ENCODE results near the gene IFI35.
"Not testable (repeated sequence)": the region's sequence is repeated elsewhere in the genome, so short reads cannot be mapped to it uniquely, and the experiment has no call there.

Gene IFI35

DNA sequence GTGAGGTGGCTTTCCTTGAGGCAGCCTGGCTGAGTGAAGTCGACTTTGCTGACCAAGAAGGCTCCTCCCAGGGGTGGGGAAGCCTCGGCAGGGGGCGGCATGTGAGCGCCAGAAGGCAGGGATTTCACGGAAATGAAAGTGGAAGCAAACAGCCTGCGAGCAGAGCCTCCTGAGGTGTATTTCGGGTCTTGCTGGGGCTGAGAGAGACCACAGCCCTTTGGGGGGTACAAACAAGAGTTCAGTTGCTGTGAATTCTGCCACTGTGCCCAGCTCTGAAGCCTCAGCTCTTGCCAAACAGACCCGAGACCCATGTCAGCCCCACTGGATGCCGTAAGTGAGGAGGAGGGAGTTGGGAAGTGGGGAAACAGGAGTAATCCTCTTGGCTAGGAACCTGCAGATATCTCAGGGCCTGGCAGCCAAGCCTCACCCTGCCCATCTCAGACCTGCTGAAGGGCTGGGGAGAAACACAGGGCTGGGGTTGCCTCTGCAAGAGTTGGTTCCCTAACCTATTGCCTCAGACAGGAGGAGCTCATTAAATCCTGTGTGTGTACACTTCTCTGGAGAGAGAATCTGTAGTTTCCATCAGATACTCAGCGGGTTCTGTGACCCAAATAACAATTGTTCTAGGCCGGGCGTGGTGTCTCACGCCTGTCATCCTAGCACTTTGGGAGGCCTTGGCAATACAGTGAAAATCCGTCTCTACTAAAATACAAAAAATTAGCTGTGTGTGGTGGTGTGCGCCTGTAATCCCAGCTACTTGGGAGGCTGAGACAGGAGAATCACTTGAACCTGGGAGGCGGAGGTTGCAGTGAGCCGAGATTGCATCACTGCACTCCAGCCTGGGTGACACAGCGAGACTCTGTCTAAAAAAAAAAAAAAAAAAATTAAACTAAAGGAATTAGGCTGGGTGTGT is at the start of gene IFI35:
TSS of gene IFI35 (plus strand) at position 146 of the 913 bp plus-strand sequence. CDS start at position 310, 164 bp downstream.
- peak; percentile 76 for DNase-seq (ENCODE audit: low read depth)

DNA sequence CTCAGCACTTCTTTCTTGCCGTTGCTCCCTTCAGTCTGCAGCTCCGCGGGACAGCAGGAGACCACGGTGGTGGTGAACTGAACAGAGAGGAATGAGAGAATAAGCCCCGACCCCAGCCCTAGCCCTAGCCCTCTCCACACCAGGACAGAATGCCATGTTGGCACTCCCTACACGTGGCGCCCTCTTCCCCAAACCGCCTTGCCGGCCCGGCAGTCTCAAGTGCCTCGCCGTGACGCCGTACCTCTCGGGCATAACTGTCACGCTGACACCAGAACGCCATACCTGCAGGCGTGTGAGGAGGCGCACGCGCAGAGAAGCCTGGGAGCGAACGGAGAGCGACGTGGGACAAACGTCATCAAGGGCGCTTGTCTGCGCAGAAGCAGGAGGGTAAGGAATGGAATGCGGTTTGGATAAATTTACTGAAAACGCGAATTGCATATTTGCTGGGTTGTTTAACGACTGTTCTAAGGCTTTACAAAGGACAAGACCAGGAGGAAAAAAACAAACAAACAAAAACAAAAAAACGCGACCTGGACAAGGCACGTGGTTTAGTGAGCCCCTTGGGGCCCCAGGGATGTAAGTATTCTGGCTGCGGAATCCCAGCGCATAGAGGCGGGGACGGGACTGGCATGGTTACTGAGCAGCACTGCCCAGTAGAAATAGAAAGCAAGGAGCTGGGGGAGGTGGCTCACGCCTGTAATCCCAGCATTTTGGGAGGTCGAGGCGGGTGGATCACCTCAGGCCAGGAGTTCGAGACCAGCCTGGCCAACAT is 42.2 kb upstream of the IFI35 start, which contains the start of gene AARSD1:
TSS of gene AARSD1 (minus strand) at position 294 of the 772 bp plus-strand sequence. CDS start at position 280, 14 bp downstream.
- peak; percentile 80 for DNase-seq (ENCODE audit: low read depth)

DNA sequence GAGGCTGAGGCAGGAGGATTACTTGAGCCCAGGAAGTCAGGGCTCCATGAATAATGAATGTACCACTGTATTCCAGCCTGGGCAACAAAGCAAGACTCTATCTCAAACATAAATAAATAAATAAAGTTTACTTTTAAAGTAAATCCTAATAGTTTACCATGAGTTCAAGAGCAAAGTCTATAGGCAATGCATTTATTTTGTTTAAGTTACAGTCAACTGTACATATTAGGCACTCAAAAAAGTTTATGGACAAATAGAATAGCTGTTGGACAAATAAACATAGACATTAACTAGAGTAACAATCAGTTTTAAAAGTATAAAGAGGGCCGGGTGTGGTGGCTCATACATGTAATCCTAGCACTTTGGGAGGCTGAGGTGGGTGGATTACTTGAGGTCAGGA is 38.7 kb upstream of the IFI35 start:
- no peak for DNase-seq (ENCODE audit: low read depth)

DNA sequence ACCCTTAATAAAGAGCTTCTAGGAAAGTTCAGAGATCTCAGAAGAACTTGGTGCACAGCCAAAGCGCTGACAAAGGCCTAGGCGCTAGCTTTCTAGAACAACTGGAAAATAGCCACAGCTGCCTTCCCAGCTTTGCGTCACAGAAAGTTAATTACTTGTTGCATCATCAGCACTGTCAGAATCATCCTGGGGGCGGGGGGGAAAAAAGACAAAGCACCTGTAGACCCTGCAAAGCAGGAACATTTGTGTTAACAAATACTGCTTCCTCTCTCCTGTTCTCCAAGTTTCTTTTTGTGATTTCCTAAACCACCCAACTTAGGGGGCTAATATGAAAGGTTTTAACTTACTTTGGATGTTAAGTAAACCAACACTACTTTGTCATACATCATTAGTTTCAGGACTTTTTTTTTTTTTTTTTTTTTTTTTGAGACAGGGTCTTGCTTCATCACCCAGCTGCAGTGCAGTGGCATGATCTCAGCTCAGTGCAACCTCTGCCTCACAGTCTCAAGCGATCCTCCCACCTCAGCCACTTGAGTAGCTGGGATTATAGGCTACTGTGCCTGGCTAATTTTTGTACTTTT is 37.5 kb upstream of the IFI35 start:
- no peak for DNase-seq (ENCODE audit: low read depth)

DNA sequence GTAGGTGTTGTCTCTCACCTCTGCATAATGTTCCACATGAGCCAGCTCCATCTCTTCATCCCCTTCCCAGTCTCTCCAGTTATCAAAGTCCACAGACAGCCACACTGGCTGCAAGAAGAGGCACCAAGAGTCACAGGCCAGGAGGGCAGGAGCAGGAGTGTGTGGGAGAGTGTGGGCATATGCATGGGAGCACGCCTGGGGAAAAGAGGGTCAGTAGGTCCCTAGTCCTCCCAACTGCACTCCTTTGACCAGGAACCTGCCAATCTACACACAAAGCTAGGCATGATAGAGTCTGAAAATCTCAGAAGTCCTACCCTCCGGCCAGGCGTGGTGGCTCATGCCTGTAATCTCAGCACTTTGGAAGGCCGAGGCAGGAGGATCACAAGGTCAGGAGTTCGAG is 35.0 kb upstream of the IFI35 start:
- no peak for DNase-seq (ENCODE audit: low read depth)

DNA sequence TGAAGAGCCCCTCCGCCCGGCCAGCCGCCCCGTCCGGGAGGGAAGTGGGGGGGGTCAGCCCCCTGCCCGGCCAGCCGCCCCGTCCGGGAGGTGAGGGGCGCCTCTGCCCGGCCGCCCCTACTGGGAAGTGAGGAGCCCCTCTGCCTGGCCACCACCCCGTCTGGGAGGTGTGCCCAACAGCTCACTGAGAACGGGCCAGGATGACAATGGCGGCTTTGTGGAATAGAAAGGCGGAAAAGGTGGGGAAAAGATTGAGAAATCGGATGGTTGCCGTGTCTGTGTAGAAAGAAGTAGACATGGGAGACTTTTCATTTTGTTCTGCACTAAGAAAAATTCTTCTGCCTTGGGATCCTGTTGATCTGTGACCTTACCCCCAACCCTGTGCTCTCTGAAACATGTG is 33.3 kb upstream of the IFI35 start:
- DNase-seq (ENCODE audit: low read depth): not testable (repeated sequence)

DNA sequence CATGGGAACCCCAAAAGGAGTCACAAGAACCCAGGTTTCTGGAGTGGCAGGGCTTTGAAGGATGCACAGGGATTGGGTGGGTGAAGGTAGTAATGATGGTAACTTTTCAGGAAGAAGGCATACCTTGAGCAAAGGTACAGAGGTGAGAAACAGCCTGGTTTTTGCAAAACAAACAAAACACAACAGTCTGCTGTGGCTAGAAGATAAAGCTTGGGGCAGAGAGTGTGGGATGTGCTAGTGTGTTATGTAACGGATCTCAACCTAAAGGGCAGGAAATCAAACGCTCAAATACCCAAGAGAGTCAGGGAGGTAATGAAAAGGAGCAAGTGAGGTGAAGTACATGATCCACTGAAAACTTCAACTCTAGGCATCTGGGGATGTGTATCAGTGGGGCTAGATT is 31.3 kb upstream of the IFI35 start:
- no peak for DNase-seq (ENCODE audit: low read depth)

DNA sequence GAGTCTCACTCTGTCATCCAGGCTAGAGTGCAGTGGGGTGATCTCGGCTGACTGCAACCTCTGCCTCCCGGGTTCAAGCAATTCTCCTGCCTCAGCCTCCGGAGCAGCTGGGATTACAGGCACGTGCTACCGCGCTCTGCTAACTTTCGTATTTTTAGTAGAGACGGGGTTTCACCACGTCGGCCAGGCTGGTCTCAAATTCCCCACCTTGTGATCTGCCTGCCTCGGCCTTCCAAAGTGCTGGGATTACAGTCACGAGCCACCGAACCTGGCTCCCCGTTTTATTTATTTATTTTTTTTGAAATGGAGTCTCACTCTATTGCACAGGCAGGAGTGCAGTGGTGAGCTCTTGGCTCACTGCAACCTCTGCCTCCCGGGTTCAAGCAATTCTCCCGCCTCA is 30.9 kb upstream of the IFI35 start:
- DNase-seq (ENCODE audit: low read depth): not testable (repeated sequence)

DNA sequence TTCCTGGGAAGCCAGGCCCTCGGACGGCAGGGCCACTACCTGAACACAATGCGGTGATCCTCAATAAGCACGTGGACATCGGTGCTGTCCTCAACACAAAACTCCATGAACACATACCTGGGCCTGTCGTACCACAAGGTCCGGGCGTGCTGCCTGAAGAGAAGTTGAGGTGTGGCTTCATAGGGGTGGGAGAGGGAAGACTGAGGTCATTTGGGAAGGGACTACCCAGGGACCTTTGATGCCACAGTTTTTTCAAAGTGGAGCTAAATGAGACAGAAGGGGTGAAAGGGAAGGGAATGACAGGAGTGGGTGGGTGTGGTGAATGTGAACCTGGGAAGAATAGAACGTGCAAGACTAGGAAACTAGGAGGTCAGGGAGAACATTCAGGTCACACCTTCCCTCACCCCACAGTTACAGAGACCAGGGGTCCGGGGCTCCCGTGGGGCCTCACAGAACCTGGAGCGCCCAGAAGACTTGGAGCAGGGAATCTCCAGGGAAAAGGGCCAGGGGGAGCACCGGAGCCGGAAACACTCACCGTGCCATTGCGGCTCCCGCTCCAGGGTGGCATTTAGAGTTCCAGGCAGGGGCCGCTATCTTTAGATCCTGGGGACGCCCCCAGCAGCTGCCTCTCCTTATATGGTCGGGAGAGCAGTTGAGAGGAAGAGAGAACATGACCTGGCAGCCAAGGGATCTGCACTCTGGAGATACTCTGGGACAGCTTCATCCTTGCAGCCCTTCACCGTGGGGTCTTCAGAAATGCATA is 26.9 kb upstream of the IFI35 start, which contains the start of gene PTGES3L:
TSS of gene PTGES3L (minus strand) at position 570 of the 763 bp plus-strand sequence. CDS start at position 543, 27 bp downstream.
- DNase-seq (ENCODE audit: low read depth): no peak

DNA sequence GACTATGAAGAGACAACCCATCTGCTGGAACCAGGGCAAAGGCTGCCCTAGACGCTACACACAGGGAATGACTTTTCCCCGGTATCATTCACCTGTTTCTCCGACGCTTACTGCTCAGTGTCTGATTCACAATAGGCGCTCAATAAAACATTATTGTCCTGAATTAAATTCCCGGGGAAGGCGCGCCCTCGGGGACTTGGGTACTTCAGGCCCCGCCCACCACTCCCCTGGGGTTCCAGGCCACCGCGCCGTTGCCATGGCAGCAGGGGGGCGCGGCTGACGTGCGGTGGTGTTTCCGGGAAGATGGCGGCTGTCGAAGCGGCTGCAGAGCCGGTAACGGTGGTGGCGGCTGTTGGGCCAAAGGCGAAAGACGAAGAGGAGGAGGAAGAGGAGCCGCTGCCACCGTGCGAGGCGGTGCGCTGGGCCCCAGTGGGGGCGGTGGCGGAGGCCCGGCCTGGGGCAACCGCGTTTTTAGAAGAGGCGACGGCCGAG is 26.3 kb upstream of the IFI35 start, which contains the start of gene RUNDC1:
TSS of gene RUNDC1 (plus strand) at position 292 of the 492 bp plus-strand sequence. CDS start at position 304, 12 bp downstream.
- DNase-seq (ENCODE audit: low read depth): peak; percentile 86

DNA sequence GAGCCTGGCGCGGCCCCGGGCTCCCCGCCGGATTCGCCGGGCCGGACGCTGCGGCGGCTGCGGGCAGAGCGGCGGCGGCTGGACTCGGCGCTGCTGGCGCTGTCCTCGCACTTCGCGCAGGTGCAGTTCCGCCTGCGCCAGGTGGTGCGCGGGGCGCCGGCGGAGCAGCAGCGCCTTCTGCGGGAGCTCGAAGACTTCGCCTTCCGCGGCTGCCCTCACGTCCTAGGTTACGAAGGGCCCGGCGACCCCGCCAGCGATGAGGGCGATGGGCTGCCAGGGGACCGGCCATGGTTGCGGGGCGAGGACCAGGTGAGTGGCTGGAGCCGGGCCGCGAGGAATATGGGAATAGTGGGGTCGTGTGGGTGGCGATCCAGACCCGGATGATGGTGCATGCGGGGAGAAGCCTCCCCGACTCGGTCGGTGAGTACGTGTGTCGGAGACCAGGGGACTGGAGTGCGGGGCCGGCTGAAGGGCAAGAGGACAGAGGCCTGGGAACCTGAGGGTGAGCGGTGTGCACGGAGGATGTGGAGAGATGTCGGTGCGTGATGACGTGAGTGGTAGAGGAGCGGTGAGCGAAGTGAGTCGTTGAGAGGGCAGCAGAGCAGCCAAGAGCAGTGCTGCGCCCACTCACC is 25.7 kb upstream of the IFI35 start:
- peak; percentile 25 for DNase-seq (ENCODE audit: low read depth)

DNA sequence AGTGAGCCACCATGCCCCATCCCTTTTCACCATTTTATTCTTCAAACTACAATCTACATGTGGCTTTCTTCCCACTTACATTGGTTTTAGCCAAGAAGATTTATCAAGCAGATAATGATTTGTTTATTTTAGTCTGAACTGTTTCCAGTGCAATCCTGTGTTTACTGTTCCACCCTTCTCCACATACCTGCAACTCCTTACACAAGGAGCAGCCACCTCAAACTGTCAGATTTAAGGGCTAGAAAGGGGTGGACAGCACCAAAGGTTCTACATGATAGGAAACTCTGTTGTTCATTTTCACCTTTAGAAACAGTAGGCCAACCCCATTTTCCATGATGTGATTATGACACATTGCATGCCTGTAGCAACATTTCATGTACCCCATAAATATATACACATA is 24.3 kb upstream of the IFI35 start:
- DNase-seq (ENCODE audit: low read depth): no peak

DNA sequence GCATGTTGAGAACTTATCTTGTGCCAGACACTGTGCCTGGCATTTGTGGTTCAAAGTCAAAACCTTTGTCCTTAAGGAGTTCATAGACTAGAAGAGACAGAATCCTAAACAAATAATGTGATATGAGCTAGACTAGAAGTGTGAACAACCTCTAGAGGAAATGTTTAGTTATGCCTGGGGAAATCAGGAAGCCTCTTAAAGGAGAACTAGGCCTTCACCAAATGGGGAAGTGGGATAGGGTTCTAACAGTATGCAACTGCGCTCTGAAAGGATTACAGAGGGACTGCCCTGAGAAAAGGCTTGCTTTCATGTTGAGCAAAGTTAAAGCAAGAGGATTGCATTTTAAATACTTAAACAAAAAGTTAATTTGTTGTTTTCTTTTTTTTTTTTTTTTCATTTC is 21.4 kb upstream of the IFI35 start:
- no peak for DNase-seq (ENCODE audit: low read depth)

DNA sequence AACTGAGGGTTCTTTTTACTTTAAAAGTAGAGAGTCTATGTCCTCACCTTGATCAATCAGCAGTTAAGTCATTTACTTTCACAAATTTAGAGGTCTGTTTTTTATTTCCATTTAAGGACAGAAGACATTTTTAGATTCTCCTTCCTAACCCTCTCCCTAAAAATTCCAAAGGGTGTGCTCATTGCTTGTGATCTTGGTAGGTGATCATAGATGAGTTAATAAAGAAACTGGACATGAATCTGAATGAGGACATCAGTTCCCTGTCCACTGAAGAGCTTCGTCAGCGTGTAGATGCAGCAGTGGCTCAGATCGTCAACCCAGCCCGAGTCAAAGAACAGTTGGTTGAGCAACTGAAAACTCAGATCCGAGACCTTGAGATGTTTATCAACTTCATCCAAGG is 17.4 kb upstream of the IFI35 start:
- no peak for DNase-seq (ENCODE audit: low read depth)

DNA sequence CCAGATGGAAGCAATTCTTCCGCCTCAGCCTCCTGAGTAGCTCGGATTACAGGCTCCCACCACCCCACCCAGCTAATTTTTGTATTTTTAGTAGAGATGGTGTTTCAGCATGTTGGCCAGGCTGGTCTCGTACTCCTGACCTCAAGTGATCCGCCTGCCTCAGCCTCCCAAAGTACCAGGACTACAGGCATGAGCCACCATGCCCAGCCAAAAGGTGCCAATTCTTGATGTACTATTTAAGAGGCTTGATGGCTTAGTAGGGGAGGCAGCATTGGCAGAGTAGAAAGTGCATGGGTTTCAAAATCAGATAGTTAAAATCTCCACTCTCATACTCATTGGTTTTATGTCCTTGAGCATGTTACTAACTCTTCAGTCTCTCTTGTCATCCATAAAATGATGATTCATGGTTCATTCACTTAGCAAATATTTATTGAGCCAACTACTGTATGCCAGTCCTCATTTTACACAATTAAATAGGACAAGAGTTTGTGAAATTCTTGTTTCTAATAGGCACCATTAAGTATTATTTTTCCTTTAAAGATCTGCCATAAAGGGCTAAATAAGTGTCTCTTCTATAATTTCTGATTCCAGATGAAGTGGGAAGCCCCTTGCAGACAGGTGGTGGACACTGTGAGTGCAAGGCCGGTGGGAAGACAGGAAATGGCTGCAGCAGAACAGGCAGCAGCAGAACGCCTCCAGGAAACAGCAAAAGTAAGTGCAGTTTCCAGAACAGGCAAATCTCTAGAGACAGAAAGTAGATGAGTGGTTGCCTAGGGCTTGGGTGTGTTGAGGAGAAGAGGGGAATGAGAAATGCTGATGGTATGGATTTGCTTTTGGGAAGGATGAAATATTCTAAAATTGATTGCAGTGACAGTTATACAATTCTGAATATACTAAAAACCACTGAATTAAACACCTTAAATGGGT is 16.6 kb upstream of the IFI35 start:
- DNase-seq (ENCODE audit: low read depth): no peak

DNA sequence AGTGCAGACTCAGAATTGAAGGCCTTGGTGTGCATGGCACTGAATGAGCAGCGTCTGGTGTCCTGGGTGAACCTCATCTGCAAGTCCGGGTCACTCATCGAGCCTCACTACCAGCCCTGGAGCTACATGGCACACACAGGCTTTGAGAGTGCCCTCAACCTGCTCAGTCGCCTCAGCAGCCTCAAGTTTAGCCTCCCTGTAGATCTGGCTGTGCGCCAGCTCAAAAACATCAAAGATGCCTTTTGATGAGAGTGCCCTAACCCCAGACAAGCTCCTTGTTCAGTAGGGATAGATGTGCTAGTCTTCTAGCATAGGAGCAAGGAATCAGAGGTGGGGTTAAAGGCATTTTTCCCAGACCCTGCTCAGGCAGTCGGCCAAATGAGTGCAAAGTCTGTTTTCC is 15.1 kb upstream of the IFI35 start:
- DNase-seq (ENCODE audit: low read depth): no peak

DNA sequence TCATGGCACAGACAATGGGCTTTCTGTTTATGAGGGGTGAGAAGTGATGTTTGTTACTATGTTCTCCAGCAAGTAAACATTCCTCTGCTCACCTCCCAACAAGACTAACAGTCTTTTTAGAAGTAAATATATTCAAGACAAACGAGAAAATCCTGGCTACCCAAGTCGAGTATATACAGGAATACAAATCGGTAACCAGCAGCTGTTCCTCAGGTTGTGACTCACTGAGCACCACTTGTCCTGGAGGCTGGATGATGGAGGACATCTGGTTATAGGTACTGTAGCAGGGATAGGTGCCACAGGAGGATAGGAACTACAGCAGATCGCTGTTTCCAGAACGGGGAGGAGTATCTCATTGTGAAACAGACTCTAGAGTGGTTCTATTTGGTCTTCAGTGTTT is 13.7 kb upstream of the IFI35 start:
- DNase-seq (ENCODE audit: low read depth): no peak

DNA sequence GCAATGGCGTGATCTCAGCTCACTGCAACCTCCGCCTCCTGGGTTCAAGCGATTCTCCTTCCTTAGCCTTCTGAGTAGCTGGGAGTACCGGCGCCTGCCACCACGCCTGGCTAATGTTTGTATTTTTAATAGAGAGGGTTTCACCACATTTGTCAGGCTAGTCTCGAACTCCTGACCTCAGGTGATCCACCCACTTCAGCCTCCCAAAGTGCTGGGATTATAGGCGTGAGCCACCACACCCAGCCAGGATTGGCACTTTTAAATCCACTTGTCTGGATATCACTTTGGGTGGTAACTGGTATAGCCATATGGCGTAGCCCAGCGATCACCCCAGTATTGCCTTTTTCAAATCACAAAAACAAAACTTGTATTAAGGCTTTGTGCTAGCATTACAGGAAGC is 12.7 kb upstream of the IFI35 start:
- not testable (repeated sequence) for DNase-seq (ENCODE audit: low read depth)

DNA sequence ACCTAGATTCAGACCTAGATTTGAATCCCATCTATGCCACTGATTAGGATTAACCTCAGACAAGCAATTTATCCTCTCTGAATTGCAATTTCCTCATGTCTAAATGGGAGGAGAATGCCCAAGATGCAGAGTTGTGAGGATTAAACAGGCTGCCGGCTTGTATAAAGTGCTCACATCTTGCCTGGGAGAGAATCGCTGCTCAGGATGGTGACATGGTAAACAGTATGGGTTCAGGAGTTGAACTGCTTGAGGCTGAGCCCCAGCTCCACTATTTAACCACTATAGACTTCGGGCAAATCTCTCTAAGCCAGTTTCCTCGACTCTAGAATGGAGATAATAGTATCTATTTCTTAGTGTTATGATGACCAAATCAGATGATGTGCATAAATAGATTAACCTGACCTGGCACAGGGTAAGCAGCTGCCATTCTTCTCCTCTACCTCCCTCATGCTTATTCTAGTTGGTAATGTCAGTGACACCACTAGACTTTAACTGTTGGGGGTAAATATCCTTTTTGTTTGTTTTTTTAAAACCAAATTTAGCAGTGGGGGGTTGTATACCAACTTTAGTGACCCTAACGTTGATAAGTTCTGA is 9.1 kb upstream of the IFI35 start:
- DNase-seq (ENCODE audit: low read depth): no peak

Data from activated T-helper 1 cell treated with Interleukin-2 at 50 U/mL for 16 hours (primary cell).